GM12878 (cell line): ENCODE measurements around the gene ERN1. TPM values are rescaled to one million over a fixed set of nuclear protein-coding genes. Genes with fewer than 3 reads are reported as not detected.

Source experiments
- ATAC-seq: fragments of 200-7000 bp; cut with Tn5 transposase; 3 replicates; pipeline ENCODE4 v1.9.1; 2020; ENCODE audit warnings: mild to moderate bottlenecking, moderate library complexity
- BruUV-seq: library from RNA; stranded (reverse); fragments of 400-500 nt; replicated peaks from 2 replicates; lab custom pipeline; 2021; lab: Mats Ljungman, UMichigan
- CTCF ChIA-PET: fragments of 300-600 bp; sonication (Branson Sonifier 250); formaldehyde crosslinking; extraction: SDS; loops from one replicate; lab custom pipeline; 2021; ENCODE audit warnings: inconsistent platforms; lab: Yijun Ruan, JAX
- POLR2A ChIA-PET: fragments of 350-600 bp; formaldehyde crosslinking; extraction: SDS; loops from one replicate; lab custom pipeline; 2021; ENCODE audit warnings: inconsistent platforms; lab: Charles Lee
- RAD21 ChIA-PET: fragments of 300-600 bp; sonication (Branson Sonifier 250); formaldehyde crosslinking; loops from one replicate; lab custom pipeline; 2023; ENCODE audit warnings: antibody characterized with exemption; ENCODE audit not compliant: unreplicated experiment; lab: Charles Lee
- SMC1A ChIA-PET: fragments of 300-600 bp; sonication (Branson Sonifier 250); formaldehyde crosslinking; loops from one replicate; lab custom pipeline; 2023; ENCODE audit not compliant: unreplicated experiment, uncharacterized antibody; lab: Charles Lee
- DNase-seq: peaks from one replicate; pipeline ENCODE4 v3.0.0-alpha.2; 2011; ENCODE audit warnings: low read depth, low spot score
- FAIRE-seq: peaks from 3 replicates; lab custom pipeline; 2011; peaks lifted over from hg19 to GRCh38; lab: Jason Lieb, UNC
- H2AFZ ChIP-seq: 2 replicates; pipeline ENCODE4 v1.6.0; 2011; ENCODE audit warnings: low read depth, low read length, control low read depth; ENCODE audit not compliant: control insufficient read depth
- H3K27ac ChIP-seq: 2 replicates; pipeline ENCODE4 v1.5.1; 2011; ENCODE audit warnings: control low read depth; ENCODE audit not compliant: control insufficient read depth, insufficient read depth
- H3K27me3 ChIP-seq, 2 experiments: replicated peaks in 1 of 2; 2 replicates each; pipeline versions ENCODE4 v1.6.0 to v1.6.1; 2011; ENCODE audit warnings: low read length in 1 of 2; ENCODE audit not compliant: control insufficient read depth in 2 of 2, insufficient read depth in 2 of 2
- H3K36me3 ChIP-seq, 2 experiments: 2 replicates each; pipeline ENCODE4 v1.5.1; 2011; ENCODE audit warnings: low read length in 1 of 2; ENCODE audit not compliant: control insufficient read depth in 2 of 2, insufficient read depth in 2 of 2
- H3K4me1 ChIP-seq: 2 replicates; pipeline ENCODE4 v1.6.1; 2011; ENCODE audit warnings: mild to moderate bottlenecking, low read length, moderate library complexity, mixed read lengths; ENCODE audit not compliant: control insufficient read depth, insufficient read depth
- H3K4me2 ChIP-seq: 2 replicates; pipeline ENCODE4 v1.6.0; 2011; ENCODE audit warnings: control low read depth; ENCODE audit not compliant: control insufficient read depth, insufficient read depth
- H3K4me3 ChIP-seq: fragments of 200-600 bp; sonication (generic); 2 replicates; pipeline ENCODE4 v1.5.1; 2016
- H3K79me2 ChIP-seq: 2 replicates; pipeline ENCODE4 v1.6.0; 2011; ENCODE audit warnings: low read length; ENCODE audit not compliant: control insufficient read depth, insufficient read depth
- H3K9ac ChIP-seq: 2 replicates; pipeline ENCODE4 v1.8.0; 2011; ENCODE audit warnings: low read length, control low read depth, mixed read lengths; ENCODE audit not compliant: control insufficient read depth, insufficient read depth
- H3K9me3 ChIP-seq: replicated peaks from 3 replicates; pipeline ENCODE4 v1.5.1; 2011; ENCODE audit warnings: mild to moderate bottlenecking, low read length; ENCODE audit not compliant: control insufficient read depth, insufficient read depth
- H4K20me1 ChIP-seq: 2 replicates; pipeline ENCODE4 v1.6.0; 2011; ENCODE audit not compliant: control insufficient read depth, insufficient read depth
- MYC ChIP-seq: IDR thresholded peaks from 2 replicates; pipeline ENCODE4 v1.6.1; 2011; ENCODE audit warnings: mild to moderate bottlenecking, low read length, moderate library complexity, inconsistent platforms; ENCODE audit not compliant: insufficient read depth, insufficient replicate concordance, insufficient read length, severe bottlenecking
- ZNF622 ChIP-seq: fragments of 450-650 bp; IDR thresholded peaks from 2 replicates; pipeline ENCODE4 v1.6.1; 2017; ENCODE audit warnings: mild to moderate bottlenecking, inconsistent platforms
- WGBS: methylation state at CpG from one replicate; pipeline ENCODE4 v1.1.6; 2016; ENCODE audit warnings: low lambda C conversion rate; ENCODE audit not compliant: insufficient replicate concordance, insufficient coverage; ENCODE audit errors: missing lambda C conversion rate; 5-methylcytosine and 5-hydroxymethylcytosine counted together
- in situ Hi-C: fragments of 300-500 bp; cut with MboI; formaldehyde crosslinking; loops from 9 replicates; pipeline ENCODE4 v1.14.3; 2018; ENCODE audit warnings: mixed read lengths
- intact Hi-C: fragments of 100-400 bp; cut with micrococcal nuclease; formaldehyde crosslinking; loops from one replicate; pipeline ENCODE4 v1.14.2; 2022; ENCODE audit not compliant: unreplicated experiment
- polyA plus RNA-seq, 11 experiments: library from polyadenylated mRNA; depleted of rRNA in 4 of 11; unstranded in 6 of 11; stranded (reverse) in 5 of 11; fragments of >200 nt; fragmentation: Nextera tagmentation in 4 of 11; fragmentation: Illumina TruSeq in 1 of 11; extraction: Ambion mirVana in 4 of 11; extraction: Trizol in 1 of 11; gene quantifications; 1 replicate in 1 of 11; 2 replicates in 10 of 11; pipeline versions ENCODE4 v1.2.1 to v1.2.3, GENCODE V29; 2011 to 2016; ENCODE audit warnings: inconsistent platforms in 2 of 11, missing spikeins in 2 of 11, low read depth in 1 of 11
- total RNA-seq, 4 experiments: library from RNA; depleted of rRNA in 3 of 4; stranded (reverse); fragments of >200 nt in 3 of 4; fragmentation: Illumina TruSeq in 1 of 4; extraction: Trizol in 1 of 4; gene quantifications; 2 replicates each; pipeline versions ENCODE4 v1.2.1 to v1.2.3, GENCODE V29; 2013 to 2021
- TF ChIP-seq, protein P1 (sequence below): fragments of 450-650 bp; IDR thresholded peaks from 2 replicates; pipeline ENCODE4 v1.6.1; 2017; ENCODE audit warnings: mild to moderate bottlenecking
- TF ChIP-seq, protein P2 (sequence below): fragments of 450-650 bp; IDR thresholded peaks from 2 replicates; pipeline ENCODE4 v1.6.1; 2017; ENCODE audit warnings: low read depth, mild to moderate bottlenecking, moderate library complexity
- TF ChIP-seq, protein P3 (sequence below): IDR thresholded peaks from 2 replicates; pipeline ENCODE4 v1.6.1; 2012; ENCODE audit warnings: improper control_type of control experiment, low read depth, low read length; ENCODE audit not compliant: insufficient replicate concordance

ERN1 gene
- total and polyA plus RNA-seq, 10 of the 15 experiments (the other 5 are each of a cell fraction or from before 2014, with no cell fraction given): 2.6 to 19.2 (median 7.6) TPM

DNA sequence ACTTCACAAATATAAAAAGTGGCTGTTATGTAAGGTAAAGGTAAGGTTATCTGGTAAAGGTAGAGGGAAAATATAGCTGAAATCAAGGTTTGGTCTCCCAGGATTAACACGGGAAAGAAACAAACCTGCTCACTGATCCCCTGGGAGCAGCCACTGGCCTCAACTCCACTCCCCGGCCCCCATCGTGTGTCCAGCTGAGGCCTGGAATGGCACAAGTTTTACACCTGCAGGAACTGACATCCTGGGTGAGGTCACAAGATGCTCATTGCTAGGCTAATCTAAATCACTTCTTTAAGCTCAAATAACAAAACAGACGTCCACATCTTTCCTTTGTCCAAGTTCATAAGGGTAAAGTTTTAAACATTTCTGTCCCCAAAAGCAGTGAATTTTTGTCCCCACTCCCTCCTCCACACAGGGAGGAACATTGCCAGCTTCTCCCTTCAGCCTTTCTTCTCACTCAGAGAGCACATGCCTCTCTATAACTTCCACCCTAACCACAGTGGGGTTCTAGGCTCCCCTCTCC is 46.3 kb downstream of the ERN1 start:
- H4K20me1 ChIP-seq: no peaks in the 10 kb centered on the region
- no peak overlapping the region for H3K27ac ChIP-seq
- no peak for DNase-seq
- 0 out of 2 replicates have a peak, but pooled peaks cover 3% of the 10 kb centered on the region for H3K79me2 ChIP-seq
- no peak overlapping the region for H3K9ac ChIP-seq
- H2AFZ ChIP-seq: no peak overlapping the region
- no peak for TF ChIP-seq ZNF622
- no peak for TF ChIP-seq MYC
- TF ChIP-seq, protein P1, sequence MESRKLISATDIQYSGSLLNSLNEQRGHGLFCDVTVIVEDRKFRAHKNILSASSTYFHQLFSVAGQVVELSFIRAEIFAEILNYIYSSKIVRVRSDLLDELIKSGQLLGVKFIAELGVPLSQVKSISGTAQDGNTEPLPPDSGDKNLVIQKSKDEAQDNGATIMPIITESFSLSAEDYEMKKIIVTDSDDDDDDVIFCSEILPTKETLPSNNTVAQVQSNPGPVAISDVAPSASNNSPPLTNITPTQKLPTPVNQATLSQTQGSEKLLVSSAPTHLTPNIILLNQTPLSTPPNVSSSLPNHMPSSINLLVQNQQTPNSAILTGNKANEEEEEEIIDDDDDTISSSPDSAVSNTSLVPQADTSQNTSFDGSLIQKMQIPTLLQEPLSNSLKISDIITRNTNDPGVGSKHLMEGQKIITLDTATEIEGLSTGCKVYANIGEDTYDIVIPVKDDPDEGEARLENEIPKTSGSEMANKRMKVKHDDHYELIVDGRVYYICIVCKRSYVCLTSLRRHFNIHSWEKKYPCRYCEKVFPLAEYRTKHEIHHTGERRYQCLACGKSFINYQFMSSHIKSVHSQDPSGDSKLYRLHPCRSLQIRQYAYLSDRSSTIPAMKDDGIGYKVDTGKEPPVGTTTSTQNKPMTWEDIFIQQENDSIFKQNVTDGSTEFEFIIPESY: no peak
- TF ChIP-seq, protein P2, sequence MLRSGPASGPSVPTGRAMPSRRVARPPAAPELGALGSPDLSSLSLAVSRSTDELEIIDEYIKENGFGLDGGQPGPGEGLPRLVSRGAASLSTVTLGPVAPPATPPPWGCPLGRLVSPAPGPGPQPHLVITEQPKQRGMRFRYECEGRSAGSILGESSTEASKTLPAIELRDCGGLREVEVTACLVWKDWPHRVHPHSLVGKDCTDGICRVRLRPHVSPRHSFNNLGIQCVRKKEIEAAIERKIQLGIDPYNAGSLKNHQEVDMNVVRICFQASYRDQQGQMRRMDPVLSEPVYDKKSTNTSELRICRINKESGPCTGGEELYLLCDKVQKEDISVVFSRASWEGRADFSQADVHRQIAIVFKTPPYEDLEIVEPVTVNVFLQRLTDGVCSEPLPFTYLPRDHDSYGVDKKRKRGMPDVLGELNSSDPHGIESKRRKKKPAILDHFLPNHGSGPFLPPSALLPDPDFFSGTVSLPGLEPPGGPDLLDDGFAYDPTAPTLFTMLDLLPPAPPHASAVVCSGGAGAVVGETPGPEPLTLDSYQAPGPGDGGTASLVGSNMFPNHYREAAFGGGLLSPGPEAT: no peak
- TF ChIP-seq, protein P3, sequence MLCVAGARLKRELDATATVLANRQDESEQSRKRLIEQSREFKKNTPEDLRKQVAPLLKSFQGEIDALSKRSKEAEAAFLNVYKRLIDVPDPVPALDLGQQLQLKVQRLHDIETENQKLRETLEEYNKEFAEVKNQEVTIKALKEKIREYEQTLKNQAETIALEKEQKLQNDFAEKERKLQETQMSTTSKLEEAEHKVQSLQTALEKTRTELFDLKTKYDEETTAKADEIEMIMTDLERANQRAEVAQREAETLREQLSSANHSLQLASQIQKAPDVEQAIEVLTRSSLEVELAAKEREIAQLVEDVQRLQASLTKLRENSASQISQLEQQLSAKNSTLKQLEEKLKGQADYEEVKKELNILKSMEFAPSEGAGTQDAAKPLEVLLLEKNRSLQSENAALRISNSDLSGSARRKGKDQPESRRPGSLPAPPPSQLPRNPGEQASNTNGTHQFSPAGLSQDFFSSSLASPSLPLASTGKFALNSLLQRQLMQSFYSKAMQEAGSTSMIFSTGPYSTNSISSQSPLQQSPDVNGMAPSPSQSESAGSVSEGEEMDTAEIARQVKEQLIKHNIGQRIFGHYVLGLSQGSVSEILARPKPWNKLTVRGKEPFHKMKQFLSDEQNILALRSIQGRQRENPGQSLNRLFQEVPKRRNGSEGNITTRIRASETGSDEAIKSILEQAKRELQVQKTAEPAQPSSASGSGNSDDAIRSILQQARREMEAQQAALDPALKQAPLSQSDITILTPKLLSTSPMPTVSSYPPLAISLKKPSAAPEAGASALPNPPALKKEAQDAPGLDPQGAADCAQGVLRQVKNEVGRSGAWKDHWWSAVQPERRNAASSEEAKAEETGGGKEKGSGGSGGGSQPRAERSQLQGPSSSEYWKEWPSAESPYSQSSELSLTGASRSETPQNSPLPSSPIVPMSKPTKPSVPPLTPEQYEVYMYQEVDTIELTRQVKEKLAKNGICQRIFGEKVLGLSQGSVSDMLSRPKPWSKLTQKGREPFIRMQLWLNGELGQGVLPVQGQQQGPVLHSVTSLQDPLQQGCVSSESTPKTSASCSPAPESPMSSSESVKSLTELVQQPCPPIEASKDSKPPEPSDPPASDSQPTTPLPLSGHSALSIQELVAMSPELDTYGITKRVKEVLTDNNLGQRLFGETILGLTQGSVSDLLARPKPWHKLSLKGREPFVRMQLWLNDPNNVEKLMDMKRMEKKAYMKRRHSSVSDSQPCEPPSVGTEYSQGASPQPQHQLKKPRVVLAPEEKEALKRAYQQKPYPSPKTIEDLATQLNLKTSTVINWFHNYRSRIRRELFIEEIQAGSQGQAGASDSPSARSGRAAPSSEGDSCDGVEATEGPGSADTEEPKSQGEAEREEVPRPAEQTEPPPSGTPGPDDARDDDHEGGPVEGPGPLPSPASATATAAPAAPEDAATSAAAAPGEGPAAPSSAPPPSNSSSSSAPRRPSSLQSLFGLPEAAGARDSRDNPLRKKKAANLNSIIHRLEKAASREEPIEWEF: no peak
- SMC1A ChIA-PET: interaction anchor here (0.6 to 4.1 kb wide), 6 partner anchors 9 to 84 kb away, joined by 3 to 17 read pairs (median 4); no protein-coding TSS in a partner anchor
- CTCF ChIA-PET: interaction anchor here (0.7 to 0.8 kb wide), 2 partner anchors 9 to 54 kb away, joined by 3 to 4 read pairs; no protein-coding TSS in a partner anchor
- POLR2A ChIA-PET: interaction anchor here (0.9 to 1.2 kb wide), 3 partner anchors 8 to 47 kb away, joined by 3 to 6 read pairs (median 4); partner anchors contain the start of gene ERN1
- no peaks in the 10 kb centered on the region for H3K9me3 ChIP-seq
- no peaks in the 10 kb centered on the region for H3K36me3 ChIP-seq
- no TSS peak for BruUV-seq
- no peak overlapping the region for H3K4me3 ChIP-seq
- H3K4me2 ChIP-seq: no peak overlapping the region
- no peak for ATAC-seq
- no peak for FAIRE-seq
- intact Hi-C loops: no loop called here
- H3K4me1 ChIP-seq: peaks cover 11% of the 10 kb centered on the region
- no peaks in the 10 kb centered on the region for H3K27me3 ChIP-seq
- in situ Hi-C loops: no loop called here
- RAD21 ChIA-PET: interaction anchor here (1.2 kb wide), 1 partner anchor 10 kb away, joined by 3 read pairs; no protein-coding TSS in a partner anchor
- WGBS: 14% methylated on average over 4 of the region's 4 CpGs
